ENCODE measurements around the gene PPIF. TPM values are rescaled to one million over a fixed set of nuclear protein-coding genes. Genes with fewer than 3 reads are reported as not detected.

PPIF gene
- total RNA-seq, 6 donors from 2014 or later: 19.3 to 46.5 (median 31.2) TPM

- Histone ChIP-seq H3K36me3 (peaks cover 0 to 12% (median 3%) of the 10 kb centered on the region in 4 donors), H3K9me3 (no peaks in the 10 kb centered on the region), H3K4me3 (no peak overlapping the region), H3K4me1 (peaks cover 45 to 50% (median 49%) of the 10 kb centered on the region in 4 donors), H3K27me3 (no peaks in the 10 kb centered on the region), H3K27ac (peak overlapping the region; percentile 32 to 91 (median 85))
- WGBS, 2 donors: 68 to 69% methylated on average over 5 to 6 of the region's 6 CpGs
- TF ChIP-seq, protein P1, sequence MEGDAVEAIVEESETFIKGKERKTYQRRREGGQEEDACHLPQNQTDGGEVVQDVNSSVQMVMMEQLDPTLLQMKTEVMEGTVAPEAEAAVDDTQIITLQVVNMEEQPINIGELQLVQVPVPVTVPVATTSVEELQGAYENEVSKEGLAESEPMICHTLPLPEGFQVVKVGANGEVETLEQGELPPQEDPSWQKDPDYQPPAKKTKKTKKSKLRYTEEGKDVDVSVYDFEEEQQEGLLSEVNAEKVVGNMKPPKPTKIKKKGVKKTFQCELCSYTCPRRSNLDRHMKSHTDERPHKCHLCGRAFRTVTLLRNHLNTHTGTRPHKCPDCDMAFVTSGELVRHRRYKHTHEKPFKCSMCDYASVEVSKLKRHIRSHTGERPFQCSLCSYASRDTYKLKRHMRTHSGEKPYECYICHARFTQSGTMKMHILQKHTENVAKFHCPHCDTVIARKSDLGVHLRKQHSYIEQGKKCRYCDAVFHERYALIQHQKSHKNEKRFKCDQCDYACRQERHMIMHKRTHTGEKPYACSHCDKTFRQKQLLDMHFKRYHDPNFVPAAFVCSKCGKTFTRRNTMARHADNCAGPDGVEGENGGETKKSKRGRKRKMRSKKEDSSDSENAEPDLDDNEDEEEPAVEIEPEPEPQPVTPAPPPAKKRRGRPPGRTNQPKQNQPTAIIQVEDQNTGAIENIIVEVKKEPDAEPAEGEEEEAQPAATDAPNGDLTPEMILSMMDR (IDR thresholded peaks at IDR 0.05): no peak
- TF ChIP-seq POLR2AphosphoS5 (IDR thresholded peaks at IDR 0.05) (no peak), EP300 (IDR thresholded peaks at IDR 0.05) (no peak), POLR2A (IDR thresholded peaks at IDR 0.05) (no peak)
- no peak for ATAC-seq (ENCODE audit: low FRiP score in 2 of 2)
- no peak for DNase-seq
These were observed 49.8 kb downstream of the PPIF start for GRCh38 chr10:79397051-79397450.

DNA sequence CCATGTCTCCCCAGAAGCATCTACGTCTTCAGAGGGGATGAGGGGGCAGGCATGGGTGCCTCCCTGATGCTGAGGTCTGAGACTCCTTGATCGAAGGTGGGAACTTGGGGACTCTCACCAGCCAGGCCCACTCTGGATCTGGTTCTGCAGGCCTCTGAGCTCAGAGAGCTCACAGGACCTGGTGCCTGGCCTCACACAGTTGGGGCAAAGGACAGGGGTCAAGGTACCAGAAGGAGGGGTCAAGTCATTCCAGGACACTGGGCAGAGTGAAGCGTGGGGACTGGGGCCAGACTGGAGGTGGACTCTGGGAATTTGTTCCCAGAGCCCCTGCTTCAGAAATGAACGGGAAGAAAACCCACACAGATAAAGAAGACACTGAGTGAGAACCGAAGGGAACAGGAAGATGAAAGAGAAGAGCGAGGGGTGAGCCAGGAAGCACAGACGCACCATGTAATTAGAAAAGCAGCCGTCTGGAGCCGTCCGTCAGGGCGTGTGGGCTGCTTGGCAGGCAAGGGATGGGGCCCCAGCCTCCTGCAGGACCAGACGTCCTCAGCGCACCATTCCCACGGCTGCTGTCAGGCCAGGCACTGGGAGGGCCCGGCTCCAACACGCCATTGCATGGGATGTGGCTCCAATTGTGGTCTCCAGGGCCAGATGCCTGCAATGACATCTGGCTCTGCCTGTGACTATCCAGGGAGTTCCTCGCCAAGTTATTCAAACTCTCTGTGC lies 50.5 kb downstream of the PPIF start:
- peaks cover 49 to 56% (median 55%) of the 10 kb centered on the region in 4 donors for H3K4me1 ChIP-seq
- no peak for TF ChIP-seq POLR2A (IDR thresholded peaks at IDR 0.05)
- TF ChIP-seq, protein P1 (IDR thresholded peaks at IDR 0.05): no peak
- no peak for TF ChIP-seq EP300 (IDR thresholded peaks at IDR 0.05)
- TF ChIP-seq POLR2AphosphoS5 (IDR thresholded peaks at IDR 0.05): peak in 1 of 2 donors; percentile 12
- H3K9me3 ChIP-seq: no peaks in the 10 kb centered on the region
- ATAC-seq (ENCODE audit: low FRiP score in 2 of 2) (peak in 1 of 2 donors; percentile 42), DNase-seq (peak in 1 of 2 donors; percentile 76)
- peaks cover 0 to 12% (median 3%) of the 10 kb centered on the region in 4 donors for H3K36me3 ChIP-seq
- peak overlapping the region; percentile 82 to 91 (median 85) for H3K27ac ChIP-seq
- H3K4me3 ChIP-seq: no peak overlapping the region
- 66 to 67% methylated on average over 12 to 16 of the region's 17 CpGs for WGBS, 2 donors
- H3K27me3 ChIP-seq: no peaks in the 10 kb centered on the region

DNA sequence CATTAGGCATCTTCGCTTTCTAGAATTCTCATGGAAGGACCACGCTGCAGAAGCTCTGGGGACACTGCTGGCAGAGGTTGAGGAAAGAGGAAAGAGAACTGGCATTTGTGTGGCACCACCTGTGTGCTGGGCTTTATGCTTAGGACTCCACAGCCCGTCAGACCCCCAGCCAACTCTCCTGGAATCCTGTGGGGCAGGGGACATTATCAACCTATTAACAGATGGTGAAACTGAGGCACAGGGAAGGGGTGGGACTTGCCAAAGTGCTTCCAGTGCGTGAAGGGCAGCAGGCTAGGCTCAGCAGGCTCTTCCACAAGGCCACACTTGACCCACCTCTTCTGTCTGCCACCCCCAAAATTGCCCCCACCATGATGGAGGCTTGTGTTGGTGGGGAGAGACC lies 51.4 kb downstream of the PPIF start:
- Histone ChIP-seq H3K4me1 (peaks cover 58 to 65% (median 63%) of the 10 kb centered on the region in 4 donors), H3K36me3 (peaks cover 0 to 9% (median 0%) of the 10 kb centered on the region in 4 donors), H3K27ac (peak overlapping the region; percentile 82 to 91 (median 85)), H3K4me3 (no peak overlapping the region), H3K9me3 (no peaks in the 10 kb centered on the region), H3K27me3 (no peaks in the 10 kb centered on the region)
- TF ChIP-seq EP300 (IDR thresholded peaks at IDR 0.05): no peak
- TF ChIP-seq POLR2A (IDR thresholded peaks at IDR 0.05): no peak
- WGBS, 2 donors: 87 to 95% methylated on average over 4 of the region's 4 CpGs
- ATAC-seq (ENCODE audit: low FRiP score in 2 of 2): no peak
- no peak for DNase-seq

- peak; percentile 76 to 93 for DNase-seq
- H3K27me3 ChIP-seq: no peaks in the 10 kb centered on the region
- no peaks in the 10 kb centered on the region for H3K9me3 ChIP-seq
- H3K27ac ChIP-seq: peak overlapping the region; percentile 82 to 91 (median 85)
- H3K4me3 ChIP-seq: no peak overlapping the region
- H3K4me1 ChIP-seq: peaks cover 65 to 72% (median 70%) of the 10 kb centered on the region in 4 donors
- peaks cover 0 to 2% (median 0%) of the 10 kb centered on the region in 4 donors for H3K36me3 ChIP-seq
- ATAC-seq (ENCODE audit: low FRiP score in 2 of 2): peak; percentile 75 to 89
- WGBS, 2 donors: 27 to 39% methylated on average over 13 to 15 of the region's 15 CpGs
- TF ChIP-seq POLR2A (IDR thresholded peaks at IDR 0.05): peak in 1 of 4 donors; percentile 29
- peak in 1 of 2 donors; percentile 71 for TF ChIP-seq POLR2AphosphoS5 (IDR thresholded peaks at IDR 0.05)
- TF ChIP-seq, protein P1 (IDR thresholded peaks at IDR 0.05): no peak
- peak in 3 of 4 donors; percentile 47 to 84 (median 50) for TF ChIP-seq EP300 (IDR thresholded peaks at IDR 0.05)
These were observed 52.1 kb downstream of the PPIF start for GRCh38 chr10:79399223-79399831.
